Endothelial cell (in vitro differentiated cells): Measurements from ENCODE around the gene RPS6KA2. TPM values are rescaled to one million over a fixed set of nuclear protein-coding genes. Genes with fewer than 3 reads are reported as not detected.
A peak's percentile ranks its signal among the peaks of the same experiment; 100 is the strongest.

Source experiments
- DNase-seq: peaks from one replicate; pipeline ENCODE4 v3.0.0; 2021; ENCODE audit warnings: low spot score
- H3K27ac Mint-ChIP-seq: one replicate; pipeline ENCODE4 v1.8.0; 2021; ENCODE audit warnings: mixed read lengths, inconsistent platforms; ENCODE audit not compliant: unreplicated experiment
- H3K27me3 Mint-ChIP-seq: one replicate; pipeline ENCODE4 v1.8.0; 2021; ENCODE audit warnings: mild to moderate bottlenecking, moderate library complexity, mixed read lengths, inconsistent platforms; ENCODE audit not compliant: unreplicated experiment
- H3K36me3 Mint-ChIP-seq: one replicate; pipeline ENCODE4 v1.8.0; 2021; ENCODE audit warnings: mild to moderate bottlenecking, low read depth, mixed read lengths, inconsistent platforms; ENCODE audit not compliant: unreplicated experiment
- H3K4me1 Mint-ChIP-seq: one replicate; pipeline ENCODE4 v1.8.0; 2021; ENCODE audit warnings: mild to moderate bottlenecking, mixed read lengths, inconsistent platforms; ENCODE audit not compliant: unreplicated experiment
- H3K4me3 Mint-ChIP-seq: one replicate; pipeline ENCODE4 v1.8.0; 2021; ENCODE audit warnings: mild to moderate bottlenecking, mixed read lengths, inconsistent platforms; ENCODE audit not compliant: unreplicated experiment
- H3K9me3 Mint-ChIP-seq: one replicate; pipeline ENCODE4 v1.8.0; 2021; ENCODE audit warnings: mixed read lengths, inconsistent platforms; ENCODE audit not compliant: unreplicated experiment
- microRNA-seq: library from miRNA; unstranded; fragments of <30 nt; microRNA quantifications from one replicate; pipeline ENCODE4, GENCODE V29; 2020; ENCODE audit not compliant: unreplicated experiment
- total RNA-seq: library from RNA; stranded (reverse); fragmentation: NEBNext Ultra II Directional; extraction: Animal tissue kit (Norgen Biotek cat#: 25700); gene quantifications from one replicate; pipeline ENCODE4 v1.2.1, GENCODE V29; 2021; ENCODE audit not compliant: unreplicated experiment
- TF ChIP-seq, protein P1 (sequence below): fragments of 200-600 bp; sonication (generic); IDR thresholded peaks from one replicate; pipeline ENCODE4 v1.5.0; 2021; ENCODE audit warnings: antibody characterized with exemption; ENCODE audit not compliant: unreplicated experiment

Gene RPS6KA2
- total RNA-seq, 1 donor from 2014 or later = 105 TPM

DNA sequence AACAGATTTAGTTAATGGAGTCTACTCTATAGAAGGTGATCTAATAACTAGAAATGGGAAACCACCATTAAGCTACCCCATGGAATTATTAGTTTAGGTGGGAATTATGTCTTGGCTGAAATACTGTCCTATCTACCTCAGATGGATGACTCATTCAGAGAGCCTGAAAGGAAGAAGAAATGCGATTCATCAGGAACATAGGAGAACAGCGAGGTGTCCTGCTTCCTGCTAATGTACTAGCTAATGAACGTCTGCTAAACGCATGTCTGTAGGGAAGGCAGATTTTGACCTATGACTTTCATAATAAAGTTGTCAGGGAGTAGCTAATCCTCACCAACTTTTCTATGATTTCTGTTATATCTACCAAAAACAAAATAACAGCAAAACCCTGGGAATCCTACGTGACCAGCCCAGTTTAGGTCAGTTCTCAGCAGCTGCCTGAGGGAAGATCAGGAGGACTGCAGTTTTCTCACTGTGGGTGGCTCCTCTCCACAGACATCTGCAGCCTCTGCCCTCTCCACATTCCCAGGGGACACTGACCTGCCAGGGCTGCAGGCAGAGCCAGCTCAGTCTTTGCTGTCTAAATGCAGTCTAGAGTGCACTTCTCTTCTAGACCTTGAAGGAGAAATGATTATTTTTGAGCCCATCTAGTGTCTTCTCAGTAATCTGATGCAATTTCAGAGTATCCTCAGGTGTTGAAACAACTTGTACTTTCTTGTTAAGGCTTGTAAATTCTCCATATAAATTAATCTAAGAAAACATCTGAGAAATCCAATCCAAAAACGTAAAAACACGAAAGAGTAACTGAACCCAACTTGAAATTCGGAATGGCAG, 266.6 kb downstream of the RPS6KA2 start:
- no peaks in the 10 kb centered on the region for H3K9me3 Mint-ChIP-seq
- H3K4me1 Mint-ChIP-seq = peaks cover 6% of the 10 kb centered on the region
- TF ChIP-seq, protein P1, sequence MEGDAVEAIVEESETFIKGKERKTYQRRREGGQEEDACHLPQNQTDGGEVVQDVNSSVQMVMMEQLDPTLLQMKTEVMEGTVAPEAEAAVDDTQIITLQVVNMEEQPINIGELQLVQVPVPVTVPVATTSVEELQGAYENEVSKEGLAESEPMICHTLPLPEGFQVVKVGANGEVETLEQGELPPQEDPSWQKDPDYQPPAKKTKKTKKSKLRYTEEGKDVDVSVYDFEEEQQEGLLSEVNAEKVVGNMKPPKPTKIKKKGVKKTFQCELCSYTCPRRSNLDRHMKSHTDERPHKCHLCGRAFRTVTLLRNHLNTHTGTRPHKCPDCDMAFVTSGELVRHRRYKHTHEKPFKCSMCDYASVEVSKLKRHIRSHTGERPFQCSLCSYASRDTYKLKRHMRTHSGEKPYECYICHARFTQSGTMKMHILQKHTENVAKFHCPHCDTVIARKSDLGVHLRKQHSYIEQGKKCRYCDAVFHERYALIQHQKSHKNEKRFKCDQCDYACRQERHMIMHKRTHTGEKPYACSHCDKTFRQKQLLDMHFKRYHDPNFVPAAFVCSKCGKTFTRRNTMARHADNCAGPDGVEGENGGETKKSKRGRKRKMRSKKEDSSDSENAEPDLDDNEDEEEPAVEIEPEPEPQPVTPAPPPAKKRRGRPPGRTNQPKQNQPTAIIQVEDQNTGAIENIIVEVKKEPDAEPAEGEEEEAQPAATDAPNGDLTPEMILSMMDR = no peak
- H3K4me3 Mint-ChIP-seq = no peak overlapping the region
- H3K27me3 Mint-ChIP-seq = peaks cover 1% of the 10 kb centered on the region
- H3K27ac Mint-ChIP-seq = no peak overlapping the region
- DNase-seq = no peak
- peaks cover 4% of the 10 kb centered on the region for H3K36me3 Mint-ChIP-seq

Small RNA genes within 50 kb of the gene (microRNA-seq; reads per million reads assigned to microRNA genes)
- 15.1 reads per million, percentile 64 among the genes with 10 or more reads in this experiment for gene MIR1913

Other genes with a start within 250 kb of the RPS6KA2 start
- 23.7 TPM for gene MPC1, start 244.3 kb downstream of the RPS6KA2 start, total RNA-seq
- gene RAMACL, start 40.6 kb downstream of the RPS6KA2 start, total RNA-seq = 4.9 TPM